Measurements from ENCODE around the gene TAS1R1.

DNA sequence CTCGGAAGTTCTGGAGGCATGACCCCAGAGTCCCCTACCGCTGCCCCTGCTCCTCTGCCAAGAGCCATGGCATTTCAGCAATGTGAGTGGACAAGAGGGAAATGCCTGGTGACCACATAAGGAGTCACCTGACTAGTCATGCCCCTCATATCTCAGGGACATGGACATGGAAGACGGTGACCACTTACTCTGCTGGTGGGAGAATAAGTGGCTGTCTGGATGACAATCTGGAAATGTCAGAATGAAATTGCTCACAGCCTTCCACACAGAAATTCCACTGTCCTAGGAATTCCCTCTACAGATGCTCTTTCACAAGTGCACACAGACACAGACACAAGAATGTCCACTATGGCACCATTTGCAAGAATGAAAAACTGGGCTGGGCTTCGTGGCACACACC is 39.3 kb upstream of the TAS1R1 start:
- TF ChIP-seq POLR2A (IDR thresholded peaks at IDR 0.05) (no peak), CTCF (IDR thresholded peaks at IDR 0.05) (no peak)

Measured in breast epithelium (tissue), 3 donors.